MM.1S (cell line): ENCODE data around the gene ASXL1.

Experiments used
- EZH2 ChIP-seq: fragments of 300-600 bp; sonication (generic); optimal IDR thresholded peaks from 2 replicates; pipeline ENCODE3; 2017; ENCODE audit warnings: low read depth, mild to moderate bottlenecking, antibody characterized with exemption, low read length, mixed read lengths
- TF ChIP-seq, protein P1 (sequence below): fragments of 300-600 bp; sonication (generic); IDR thresholded peaks from 2 replicates; pipeline ENCODE4 v1.5.1; 2016; ENCODE audit warnings: antibody characterized with exemption, low read length, mixed read lengths

DNA sequence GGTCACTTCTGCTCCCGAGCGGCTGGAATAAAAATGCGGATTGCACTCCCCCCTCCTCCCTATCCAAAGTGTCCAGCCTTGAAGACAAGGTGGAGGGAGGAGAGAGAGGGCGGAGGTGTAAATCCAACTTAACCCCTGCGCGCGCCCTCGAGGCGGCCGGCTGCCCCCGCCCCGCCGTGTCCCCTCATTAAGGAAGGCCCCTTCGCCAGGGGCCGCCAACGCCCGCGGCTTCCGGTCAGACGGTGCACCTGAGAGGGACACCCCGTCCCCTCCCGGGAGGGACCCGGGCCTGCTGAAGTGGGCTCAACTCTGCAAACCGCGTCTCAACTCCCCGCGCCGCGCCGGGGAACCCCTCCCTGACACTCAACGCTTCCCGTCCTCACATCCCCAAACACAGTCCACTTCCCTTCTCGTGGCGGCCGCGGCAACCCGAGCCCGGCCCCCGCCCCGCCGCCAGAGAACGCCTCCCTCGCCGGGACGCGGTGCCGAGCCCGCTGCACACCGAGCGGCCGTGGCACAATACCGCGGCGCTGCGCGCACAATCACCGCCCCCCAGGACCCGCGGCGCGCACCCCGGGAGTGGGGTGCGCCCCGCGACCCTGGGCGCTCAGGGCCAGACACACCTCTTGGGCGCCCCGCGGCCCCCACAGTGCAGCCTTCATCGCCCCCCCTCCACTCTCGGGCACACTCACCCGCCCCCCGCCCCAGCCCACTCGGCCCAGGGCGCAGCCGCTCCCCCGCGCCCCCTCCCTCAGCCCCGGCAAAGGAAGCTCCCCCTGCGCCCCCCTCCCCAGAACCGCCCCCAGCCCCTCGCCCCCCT, 124.5 kb downstream of the ASXL1 start:
- TF ChIP-seq, protein P1, sequence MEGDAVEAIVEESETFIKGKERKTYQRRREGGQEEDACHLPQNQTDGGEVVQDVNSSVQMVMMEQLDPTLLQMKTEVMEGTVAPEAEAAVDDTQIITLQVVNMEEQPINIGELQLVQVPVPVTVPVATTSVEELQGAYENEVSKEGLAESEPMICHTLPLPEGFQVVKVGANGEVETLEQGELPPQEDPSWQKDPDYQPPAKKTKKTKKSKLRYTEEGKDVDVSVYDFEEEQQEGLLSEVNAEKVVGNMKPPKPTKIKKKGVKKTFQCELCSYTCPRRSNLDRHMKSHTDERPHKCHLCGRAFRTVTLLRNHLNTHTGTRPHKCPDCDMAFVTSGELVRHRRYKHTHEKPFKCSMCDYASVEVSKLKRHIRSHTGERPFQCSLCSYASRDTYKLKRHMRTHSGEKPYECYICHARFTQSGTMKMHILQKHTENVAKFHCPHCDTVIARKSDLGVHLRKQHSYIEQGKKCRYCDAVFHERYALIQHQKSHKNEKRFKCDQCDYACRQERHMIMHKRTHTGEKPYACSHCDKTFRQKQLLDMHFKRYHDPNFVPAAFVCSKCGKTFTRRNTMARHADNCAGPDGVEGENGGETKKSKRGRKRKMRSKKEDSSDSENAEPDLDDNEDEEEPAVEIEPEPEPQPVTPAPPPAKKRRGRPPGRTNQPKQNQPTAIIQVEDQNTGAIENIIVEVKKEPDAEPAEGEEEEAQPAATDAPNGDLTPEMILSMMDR = no peak
- no peak for TF ChIP-seq EZH2
